ENCODE measurements around the gene ASB4.

DNA sequence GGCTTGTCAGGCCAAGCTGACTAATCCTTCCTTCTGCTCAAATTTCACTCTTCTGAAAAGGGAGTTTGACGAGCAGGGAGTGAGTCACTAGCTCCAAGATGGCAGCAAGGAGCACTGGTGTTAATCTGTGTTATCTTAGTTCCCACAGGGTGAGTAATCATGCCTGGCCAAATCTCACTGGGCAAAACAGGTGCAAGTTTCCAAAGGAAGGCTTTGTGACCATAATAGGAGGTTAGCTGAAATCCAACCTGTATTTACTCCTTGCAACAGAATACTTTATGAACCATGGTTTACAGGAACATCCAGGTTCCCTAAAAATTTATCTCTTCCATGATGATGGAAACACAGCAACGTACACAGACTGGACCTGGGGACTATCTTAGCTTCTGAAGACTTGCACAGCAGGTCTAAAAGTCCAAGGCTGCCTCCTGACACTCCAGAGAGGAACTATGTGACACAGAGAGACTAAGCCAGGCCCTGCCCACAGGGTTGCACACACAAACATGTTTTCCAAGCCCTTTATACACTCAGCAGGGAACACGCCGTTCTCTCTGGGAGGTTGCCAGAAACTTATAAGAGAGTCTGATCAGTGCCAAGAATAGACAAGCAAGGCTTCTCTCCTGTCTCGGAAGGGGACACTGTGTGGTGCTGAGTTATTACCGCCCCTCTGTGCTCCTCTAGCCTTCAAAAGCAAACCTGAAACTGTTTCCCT, 64.2 kb downstream of the ASB4 start:
- no peak; the same call in 1 of the 2 replicates for TF ChIP-seq CTCF (conservative IDR thresholded peaks at IDR 0.05)
- TF ChIP-seq ZFX (IDR thresholded peaks at IDR 0.05): no peak

Data from C4-2B (cell line).